GM19193 (cell line): ENCODE data around the gene SPAG9.

Experiments used
- POLR2A ChIP-seq: IDR thresholded peaks from 4 replicates; pipeline ENCODE4 v1.6.1; 2011; ENCODE audit not compliant: insufficient read depth, insufficient read length; ENCODE audit errors: extremely low read depth

The SPAG9 gene

GRCh38 chr17:51034800-51035199 lies 85.9 kb downstream of the SPAG9 start:
- TF ChIP-seq POLR2A, result no peak

GRCh38 chr17:51032850-51033249 lies 87.8 kb downstream of the SPAG9 start:
- TF ChIP-seq POLR2A, result no peak

GRCh38 chr17:51029568-51030463 lies 90.9 kb downstream of the SPAG9 start:
- TF ChIP-seq POLR2A, result no peak

- no peak for TF ChIP-seq POLR2A
These were observed 91.5 kb downstream of the SPAG9 start for GRCh38 chr17:51029142-51029541.

GRCh38 chr17:51028176-51028863 lies 92.3 kb downstream of the SPAG9 start:
- no peak for TF ChIP-seq POLR2A

- TF ChIP-seq POLR2A, result no peak
These were observed 102.1 kb downstream of the SPAG9 start for GRCh38 chr17:51018541-51018940.

GRCh38 chr17:51017270-51017669 lies 103.4 kb downstream of the SPAG9 start:
- TF ChIP-seq POLR2A, result no peak

- no peak for TF ChIP-seq POLR2A
These were observed 104.6 kb downstream of the SPAG9 start for GRCh38 chr17:51016099-51016498.

GRCh38 chr17:51015145-51015558 lies 105.5 kb downstream of the SPAG9 start:
- TF ChIP-seq POLR2A, result no peak

- TF ChIP-seq POLR2A, result no peak
These were observed 106.5 kb downstream of the SPAG9 start for GRCh38 chr17:51014129-51014528.

- no peak for TF ChIP-seq POLR2A
These were observed 107.3 kb downstream of the SPAG9 start for GRCh38 chr17:51013322-51013721.

GRCh38 chr17:51012538-51012937 lies 108.1 kb downstream of the SPAG9 start:
- no peak for TF ChIP-seq POLR2A

GRCh38 chr17:51010173-51010675 lies 110.4 kb downstream of the SPAG9 start:
- no peak for TF ChIP-seq POLR2A

- TF ChIP-seq POLR2A, result no peak
These were observed 114.1 kb downstream of the SPAG9 start for GRCh38 chr17:51006601-51007000.

GRCh38 chr17:51005768-51006167 lies 114.9 kb downstream of the SPAG9 start:
- no peak for TF ChIP-seq POLR2A

- no peak for TF ChIP-seq POLR2A
These were observed 116.4 kb downstream of the SPAG9 start for GRCh38 chr17:51004249-51004648.
